Measurements from ENCODE around the gene ACAP2. TPM values are rescaled to one million over a fixed set of nuclear protein-coding genes. Genes with fewer than 3 reads are reported as not detected.

ACAP2 gene
- polyA plus RNA-seq, 1 donor from 2014 or later = 88.7 TPM

GRCh38 chr3:195458316-195458717 lies 15.5 kb upstream of the ACAP2 start (continued):
- TF ChIP-seq REST (IDR thresholded peaks at IDR 0.05; ENCODE audit: borderline replicate concordance) (no peak), EP300 (conservative IDR thresholded peaks at IDR 0.05; ENCODE audit: poor library complexity, severe bottlenecking) (no peak)

GRCh38 chr3:195455789-195456188 lies 13.0 kb upstream of the ACAP2 start:
- no peak overlapping the region for H3K9ac ChIP-seq (ENCODE audit: low read length)
- no peaks in the 10 kb centered on the region for H3K9me2 ChIP-seq (ENCODE audit: insufficient read depth, low read length)
- no peaks in the 10 kb centered on the region for H3K9me3 ChIP-seq (ENCODE audit: low read length)
- no peak overlapping the region for H3K4me2 ChIP-seq (ENCODE audit: low read length)
- TF ChIP-seq TAF1 (IDR thresholded peaks at IDR 0.05; ENCODE audit: low read depth) (no peak), CTCF (IDR thresholded peaks at IDR 0.05; ENCODE audit: poor library complexity, severe bottlenecking) (no peak), EZH2 (IDR thresholded peaks at IDR 0.05; ENCODE audit: borderline replicate concordance, insufficient read depth, low read length, poor library complexity, severe bottlenecking) (no peak), EP300 (conservative IDR thresholded peaks at IDR 0.05; ENCODE audit: poor library complexity, severe bottlenecking) (no peak), SMC3 (conservative IDR thresholded peaks at IDR 0.05; ENCODE audit: poor library complexity) (no peak), MXI1 (conservative IDR thresholded peaks at IDR 0.05; ENCODE audit: poor library complexity, severe bottlenecking) (no peak), REST (IDR thresholded peaks at IDR 0.05; ENCODE audit: borderline replicate concordance) (no peak), POLR2AphosphoS5 (IDR thresholded peaks at IDR 0.05) (no peak), RAD21 (conservative IDR thresholded peaks at IDR 0.05) (no peak)
- H3F3A ChIP-seq (ENCODE audit: insufficient read depth, low read length, poor library complexity, severe bottlenecking) = no peaks in the 10 kb centered on the region
- no peaks in the 10 kb centered on the region for H3K36me3 ChIP-seq (ENCODE audit: insufficient read depth, low read length)
- H3K27ac ChIP-seq (ENCODE audit: low read length) = no peak overlapping the region
- H4K20me1 ChIP-seq (ENCODE audit: insufficient read depth) = no peaks in the 10 kb centered on the region
- no peak overlapping the region for H3K4me3 ChIP-seq (ENCODE audit: low read length)
- no peak overlapping the region for H2AFZ ChIP-seq (ENCODE audit: low read depth, low read length)
- H3K79me2 ChIP-seq (replicated peaks; ENCODE audit: insufficient read depth, low read length) = no peaks in the 10 kb centered on the region
- H3K27me3 ChIP-seq (ENCODE audit: insufficient read depth, low read depth, low read length) = no peaks in the 10 kb centered on the region
